Measurements from ENCODE around the gene EDAR.

The EDAR gene

GRCh38 chr2:108988796-108989713 lies at the start of gene EDAR:
Gene EDAR, minus strand, starts transcription at chr2:108989220. Its CDS starts 58,206 bp downstream, at chr2:108931014.
- TF ChIP-seq CTCF (IDR thresholded peaks at IDR 0.05; ENCODE audit: low read depth, low read length), result no peak
- no peak within 1 kb of the TSS for H3K4me3 ChIP-seq (ENCODE audit: low read depth, low read length)

- no peak for TF ChIP-seq CTCF (IDR thresholded peaks at IDR 0.05; ENCODE audit: low read depth, low read length)
- H3K4me3 ChIP-seq (ENCODE audit: low read depth, low read length), result no peak overlapping the region
Observed at GRCh38 chr2:109033171-109033570, 44.2 kb upstream of the EDAR start.

GRCh38 chr2:109032229-109032820 lies 43.3 kb upstream of the EDAR start:
- H3K4me3 ChIP-seq (ENCODE audit: low read depth, low read length), result peak overlapping the region; percentile 33; the same call in 1 of the 2 replicates
- TF ChIP-seq CTCF (IDR thresholded peaks at IDR 0.05; ENCODE audit: low read depth, low read length), result no peak

- H3K4me3 ChIP-seq (ENCODE audit: low read depth, low read length), result peak overlapping the region; percentile 33
Observed at GRCh38 chr2:109031476-109032228, 42.6 kb upstream of the EDAR start.

GRCh38 chr2:109030870-109031475 lies 42.0 kb upstream of the EDAR start:
- TF ChIP-seq CTCF (IDR thresholded peaks at IDR 0.05; ENCODE audit: low read depth, low read length), result no peak
- H3K4me3 ChIP-seq (ENCODE audit: low read depth, low read length), result no peak overlapping the region

More at GRCh38 chr2:109031476-109032228, 42.6 kb upstream of the EDAR start:
- no peak for TF ChIP-seq CTCF (IDR thresholded peaks at IDR 0.05; ENCODE audit: low read depth, low read length)

GRCh38 chr2:109029490-109030201 lies 40.6 kb upstream of the EDAR start:
- TF ChIP-seq CTCF (IDR thresholded peaks at IDR 0.05; ENCODE audit: low read depth, low read length), result no peak
- no peak overlapping the region for H3K4me3 ChIP-seq (ENCODE audit: low read depth, low read length)
